DND-41 (cell line): ENCODE data around the gene POR.

Experiments used
- EZH2 ChIP-seq: IDR thresholded peaks from 3 replicates; pipeline ENCODE4 v1.6.1; 2012; ENCODE audit warnings: borderline replicate concordance, low read depth, mild to moderate bottlenecking, moderate library complexity, low read length, inconsistent platforms; ENCODE audit not compliant: severe bottlenecking
- TF ChIP-seq, protein P1 (sequence below): IDR thresholded peaks from 2 replicates; pipeline ENCODE4 v1.5.1; 2012; ENCODE audit warnings: borderline replicate concordance, low read length, moderate library complexity, mild to moderate bottlenecking; ENCODE audit not compliant: poor library complexity, severe bottlenecking; ENCODE audit errors: extremely low read depth

DNA sequence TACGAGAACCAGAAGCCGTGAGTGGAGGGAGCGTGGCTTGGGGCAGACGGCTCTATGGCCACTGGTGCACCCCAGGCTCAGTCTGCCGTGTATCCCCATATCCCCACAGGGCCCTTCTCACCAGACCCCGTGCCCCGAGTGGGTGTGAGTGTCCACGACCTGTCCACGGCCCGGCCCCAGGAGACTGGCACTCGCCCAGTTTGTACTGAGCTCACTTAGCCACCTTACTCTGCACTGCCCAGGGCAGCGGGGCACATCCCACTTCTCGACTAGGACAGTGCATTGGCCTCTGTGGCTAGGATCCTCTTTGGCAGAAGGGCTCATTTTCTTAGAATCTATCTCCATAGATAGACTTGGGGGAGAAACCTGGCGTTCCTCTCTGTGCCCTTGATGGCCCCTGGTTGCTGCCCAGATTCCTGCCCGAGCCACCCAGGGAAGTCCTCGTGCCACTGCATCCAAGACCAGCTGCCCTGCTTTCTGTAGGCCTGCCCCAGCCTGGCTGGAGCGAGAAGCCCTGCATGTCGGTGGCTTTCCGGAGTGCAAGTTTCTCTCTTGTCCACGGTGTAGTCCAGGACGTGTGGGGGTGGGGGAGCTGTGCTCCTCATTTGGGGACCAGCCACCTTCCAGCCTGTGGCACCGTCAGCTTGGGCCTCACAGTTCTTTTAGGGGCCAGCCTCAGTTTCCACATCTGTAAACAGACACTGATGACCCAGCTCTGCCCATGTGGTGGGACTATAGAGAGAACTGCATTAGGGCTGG, 67.5 kb downstream of the POR start:
- TF ChIP-seq, protein P1, sequence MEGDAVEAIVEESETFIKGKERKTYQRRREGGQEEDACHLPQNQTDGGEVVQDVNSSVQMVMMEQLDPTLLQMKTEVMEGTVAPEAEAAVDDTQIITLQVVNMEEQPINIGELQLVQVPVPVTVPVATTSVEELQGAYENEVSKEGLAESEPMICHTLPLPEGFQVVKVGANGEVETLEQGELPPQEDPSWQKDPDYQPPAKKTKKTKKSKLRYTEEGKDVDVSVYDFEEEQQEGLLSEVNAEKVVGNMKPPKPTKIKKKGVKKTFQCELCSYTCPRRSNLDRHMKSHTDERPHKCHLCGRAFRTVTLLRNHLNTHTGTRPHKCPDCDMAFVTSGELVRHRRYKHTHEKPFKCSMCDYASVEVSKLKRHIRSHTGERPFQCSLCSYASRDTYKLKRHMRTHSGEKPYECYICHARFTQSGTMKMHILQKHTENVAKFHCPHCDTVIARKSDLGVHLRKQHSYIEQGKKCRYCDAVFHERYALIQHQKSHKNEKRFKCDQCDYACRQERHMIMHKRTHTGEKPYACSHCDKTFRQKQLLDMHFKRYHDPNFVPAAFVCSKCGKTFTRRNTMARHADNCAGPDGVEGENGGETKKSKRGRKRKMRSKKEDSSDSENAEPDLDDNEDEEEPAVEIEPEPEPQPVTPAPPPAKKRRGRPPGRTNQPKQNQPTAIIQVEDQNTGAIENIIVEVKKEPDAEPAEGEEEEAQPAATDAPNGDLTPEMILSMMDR = no peak
- TF ChIP-seq EZH2 = no peak
